OCI-LY7 (cell line): ENCODE data around the gene VAT1L.

Experiments
- CTCF ChIP-seq: fragments of 200-600 bp; sonication (generic); conservative IDR thresholded peaks from 2 replicates; pipeline ENCODE4 v1.5.1; 2014; ENCODE audit warnings: mild to moderate bottlenecking, antibody characterized with exemption, low read length, moderate library complexity, mixed read lengths
- EZH2phosphoT487 ChIP-seq: fragments of 200-600 bp; sonication (generic); IDR thresholded peaks from 2 replicates; pipeline ENCODE4 v1.6.1; 2018; ENCODE audit warnings: low read depth, borderline replicate concordance, mild to moderate bottlenecking, mixed run types, antibody characterized with exemption, low read length, moderate library complexity, mixed read lengths

- no peak for TF ChIP-seq CTCF
- TF ChIP-seq EZH2phosphoT487: no peak
These were observed 210.1 kb downstream of the VAT1L start for GRCh38 chr16:77998350-77999023.
